Hematopoietic multipotent progenitor cell treated with erythropoietin and hydrocortisone succinate and interleukin-3 and kit ligand, for 15 days (in vitro differentiated cells): ENCODE measurements around the gene LHX5.

Experiments used
- DNase-seq: peaks from one replicate; pipeline ENCODE4 v3.0.0-alpha.2; 2015; ENCODE audit warnings: low spot score

The LHX5 gene

DNA sequence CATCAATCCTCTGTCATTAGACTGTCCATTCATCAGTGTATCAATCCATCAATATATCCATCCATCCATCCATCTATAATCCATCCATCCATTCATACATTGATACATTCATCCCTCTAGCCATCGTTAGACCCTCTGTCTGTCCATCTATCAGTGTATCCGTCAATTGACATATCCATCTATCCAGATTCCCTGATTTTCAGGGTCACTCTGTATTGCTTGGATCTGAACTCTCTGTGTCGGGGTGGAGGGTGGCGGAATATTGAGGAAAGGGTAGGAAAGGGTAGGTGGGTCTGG is 32.4 kb downstream of the LHX5 start:
- no peak for DNase-seq

DNA sequence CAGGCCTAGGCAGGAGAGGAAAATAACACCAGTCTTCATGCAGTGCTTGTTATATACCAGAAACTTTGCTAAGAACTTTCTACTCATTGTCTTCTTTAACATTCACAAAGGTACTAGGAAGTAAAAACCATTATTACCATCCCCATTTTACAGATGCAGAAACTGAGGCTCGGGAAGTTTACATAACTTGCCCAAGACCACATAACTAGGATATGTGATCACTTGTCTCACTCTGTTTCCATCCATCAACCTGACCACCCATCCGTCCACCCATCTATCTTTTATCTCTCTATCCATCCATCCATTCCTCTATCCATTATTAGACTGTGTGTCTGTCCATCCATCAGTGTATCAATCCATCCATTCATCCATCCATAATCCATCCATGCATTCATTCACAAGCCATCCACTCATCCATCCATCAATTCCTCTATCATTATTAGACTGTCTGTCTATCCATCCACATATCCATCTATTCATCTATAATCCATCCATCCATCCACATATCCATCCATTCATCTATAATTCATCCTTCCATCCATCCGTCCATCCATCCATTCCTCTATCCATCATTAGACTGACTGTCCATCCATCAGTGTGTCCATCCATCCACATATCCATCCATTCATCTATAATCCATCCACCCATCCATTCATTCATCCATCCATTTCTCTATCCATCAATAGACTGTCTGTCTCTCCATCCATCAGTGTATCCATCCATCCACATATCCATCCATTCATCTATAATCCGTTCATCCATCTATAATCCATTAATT is 33.0 kb downstream of the LHX5 start:
- no peak for DNase-seq

- DNase-seq = no peak
Measured at GRCh38 chr12:113437729-113438100, 34.0 kb downstream of the LHX5 start.

DNA sequence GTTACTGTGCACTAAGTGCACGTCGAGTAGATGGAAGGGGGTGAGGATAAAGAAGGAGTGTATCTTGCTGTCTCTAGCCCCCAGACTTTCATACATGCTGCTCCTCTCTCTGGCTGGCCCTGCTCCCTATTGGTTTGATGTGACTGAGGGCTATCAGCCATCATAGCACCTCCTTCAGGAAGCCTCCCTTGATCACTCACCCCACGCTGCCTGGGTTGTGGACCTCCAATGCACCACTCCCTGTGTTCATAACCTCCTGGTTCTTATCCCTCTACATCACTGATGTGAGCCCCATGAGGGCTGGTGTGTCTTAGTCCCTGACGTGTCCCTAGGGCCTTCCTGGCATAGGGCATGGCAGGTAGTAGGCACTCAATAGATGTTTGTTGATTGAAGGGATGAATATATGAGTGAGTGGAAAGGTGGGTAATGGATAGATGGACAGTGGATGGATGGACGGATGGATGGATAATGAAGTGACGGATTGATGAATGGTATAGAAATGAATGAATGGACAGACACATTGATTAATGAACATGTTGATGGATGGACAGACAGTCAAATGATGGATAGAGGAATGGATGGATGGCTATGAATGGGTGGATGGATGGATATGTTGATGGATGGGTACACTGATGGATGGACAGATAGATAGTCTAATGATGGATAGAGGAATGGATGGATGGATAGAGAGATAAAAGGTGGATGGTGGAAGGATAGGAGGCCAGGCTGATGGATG is 34.5 kb downstream of the LHX5 start:
- DNase-seq = no peak

GRCh38 chr12:113436586-113436985 is 35.1 kb downstream of the LHX5 start:
- DNase-seq = no peak

DNA sequence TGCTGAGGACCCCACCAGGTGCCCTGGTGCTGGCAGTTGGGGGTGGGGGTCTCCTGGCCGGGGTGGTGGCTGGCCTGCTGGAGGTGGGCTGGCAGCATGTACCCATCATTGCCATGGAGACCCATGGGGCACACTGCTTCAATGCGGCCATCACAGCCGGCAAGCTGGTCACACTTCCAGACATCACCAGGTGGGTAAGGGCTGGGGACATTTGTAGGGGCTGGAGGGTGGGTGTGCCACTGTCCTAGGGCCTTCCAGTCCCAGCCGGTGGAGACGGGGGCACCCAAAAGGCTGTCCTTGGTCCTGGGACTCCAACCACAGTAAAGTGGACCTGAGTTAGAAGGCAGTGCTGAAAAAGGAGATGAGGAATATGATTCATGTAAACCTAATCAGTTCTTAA is 36.3 kb downstream of the LHX5 start:
- no peak for DNase-seq

DNA sequence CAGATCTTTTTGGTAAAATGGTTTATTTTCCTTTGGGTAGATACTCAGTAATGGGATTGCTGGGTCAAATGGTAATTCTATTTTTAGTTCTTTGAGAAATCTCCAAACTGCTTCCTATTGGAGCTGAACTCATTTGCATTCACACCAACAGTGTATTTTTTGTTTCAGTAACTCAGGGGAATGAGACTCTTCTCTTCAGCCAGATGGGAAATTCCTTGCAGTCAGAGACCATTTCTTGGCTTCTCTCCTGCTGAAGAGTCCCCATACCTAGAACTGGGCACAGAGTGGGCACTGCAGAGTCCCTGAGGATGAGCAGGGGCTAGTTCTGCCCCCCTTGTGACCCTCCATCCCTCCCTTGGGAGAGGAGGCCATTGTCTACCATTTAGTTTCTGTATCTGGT is 38.7 kb downstream of the LHX5 start:
- DNase-seq = no peak

DNA sequence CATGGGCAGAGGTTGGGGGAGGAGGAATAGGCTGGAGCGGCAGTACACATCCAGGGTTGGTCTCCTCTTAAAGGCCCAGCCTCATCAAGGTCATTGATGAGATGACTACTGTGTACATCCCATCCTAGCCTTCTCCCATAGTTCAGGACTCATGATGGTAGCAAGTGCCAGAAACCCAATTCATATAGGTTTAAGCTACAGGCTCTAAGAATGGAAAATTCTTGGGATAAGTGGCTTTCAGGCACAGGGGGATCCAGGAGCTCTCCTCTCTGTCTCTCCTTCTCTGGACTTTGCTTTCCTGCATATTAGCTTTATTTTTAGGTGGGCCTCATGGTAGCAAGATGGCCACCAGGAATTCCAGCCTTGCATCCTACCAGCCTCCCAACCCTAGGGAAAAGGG is 43.2 kb downstream of the LHX5 start:
- DNase-seq = no peak

GRCh38 chr12:113427882-113428281 is 43.8 kb downstream of the LHX5 start:
- no peak for DNase-seq

- no peak for DNase-seq
Measured at GRCh38 chr12:113425960-113426453, 45.7 kb downstream of the LHX5 start.

- DNase-seq = peak; percentile 73
Measured at GRCh38 chr12:113424915-113425823, 46.5 kb downstream of the LHX5 start.

DNA sequence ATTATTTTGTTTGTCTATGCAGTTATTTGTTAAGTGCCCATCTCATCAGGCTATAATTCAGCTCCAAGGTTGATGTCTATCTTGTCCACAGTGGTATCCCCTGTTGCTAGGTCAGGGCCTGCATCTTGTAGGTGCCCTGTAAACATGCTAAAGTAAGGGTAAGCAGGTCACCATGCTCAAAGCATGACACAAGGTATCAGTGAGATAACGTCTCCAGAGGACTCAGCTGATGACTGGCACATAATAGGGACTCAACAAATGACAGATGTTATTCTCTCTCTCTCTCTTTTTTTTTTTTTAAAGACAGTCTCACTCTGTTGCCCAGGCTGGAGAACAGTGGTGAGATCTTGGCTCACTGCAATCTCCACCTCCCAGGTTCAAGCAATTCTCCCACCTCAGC is 47.2 kb downstream of the LHX5 start:
- peak; percentile 41 for DNase-seq

DNA sequence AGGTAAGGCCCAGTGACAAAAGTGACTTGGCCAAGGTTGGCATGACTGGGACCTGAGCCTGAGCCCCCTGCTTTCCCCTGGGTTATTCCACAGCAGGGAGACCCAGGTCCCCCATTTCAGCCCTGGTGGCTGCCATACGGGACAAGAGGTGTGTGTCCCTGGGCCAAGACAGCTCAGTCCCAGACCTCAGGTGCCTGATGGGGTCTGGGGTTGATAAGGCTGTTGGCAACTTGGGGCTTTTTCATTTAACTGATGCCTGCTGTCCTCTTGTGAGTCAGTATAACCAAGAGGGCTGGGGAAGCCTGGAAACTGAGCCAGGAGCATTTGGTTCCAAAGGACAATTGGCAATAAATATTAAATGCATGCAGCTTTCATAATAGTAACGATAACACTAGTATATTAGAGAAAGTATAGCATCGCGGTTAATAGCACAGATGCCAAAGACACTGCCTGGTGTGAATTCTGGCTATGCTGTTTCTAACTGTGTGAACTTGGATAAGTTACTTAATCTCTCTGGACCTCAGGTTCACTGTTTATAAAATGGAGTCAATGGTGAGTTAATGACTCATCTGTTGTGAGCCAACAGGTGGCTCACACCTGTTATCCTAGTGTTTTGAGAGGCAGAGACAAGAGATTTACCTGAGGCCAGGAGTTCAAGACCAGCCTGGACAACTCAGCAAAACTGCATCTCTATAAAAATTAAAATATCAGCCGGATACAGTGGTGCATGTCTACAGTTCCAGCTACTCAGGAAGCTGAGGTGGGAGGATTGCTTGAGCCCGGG is 48.6 kb downstream of the LHX5 start:
- DNase-seq = peak; percentile 60

- DNase-seq = peak; percentile 85
Measured at GRCh38 chr12:113422030-113422885, 49.4 kb downstream of the LHX5 start, which contains the start of gene SDSL. TSS of gene SDSL (plus strand) at chr12:113422380. CDS start at chr12:113427983, 5,603 bp downstream.

- DNase-seq = peak; percentile 92
Measured at GRCh38 chr12:113420996-113421595, 50.6 kb downstream of the LHX5 start.

DNA sequence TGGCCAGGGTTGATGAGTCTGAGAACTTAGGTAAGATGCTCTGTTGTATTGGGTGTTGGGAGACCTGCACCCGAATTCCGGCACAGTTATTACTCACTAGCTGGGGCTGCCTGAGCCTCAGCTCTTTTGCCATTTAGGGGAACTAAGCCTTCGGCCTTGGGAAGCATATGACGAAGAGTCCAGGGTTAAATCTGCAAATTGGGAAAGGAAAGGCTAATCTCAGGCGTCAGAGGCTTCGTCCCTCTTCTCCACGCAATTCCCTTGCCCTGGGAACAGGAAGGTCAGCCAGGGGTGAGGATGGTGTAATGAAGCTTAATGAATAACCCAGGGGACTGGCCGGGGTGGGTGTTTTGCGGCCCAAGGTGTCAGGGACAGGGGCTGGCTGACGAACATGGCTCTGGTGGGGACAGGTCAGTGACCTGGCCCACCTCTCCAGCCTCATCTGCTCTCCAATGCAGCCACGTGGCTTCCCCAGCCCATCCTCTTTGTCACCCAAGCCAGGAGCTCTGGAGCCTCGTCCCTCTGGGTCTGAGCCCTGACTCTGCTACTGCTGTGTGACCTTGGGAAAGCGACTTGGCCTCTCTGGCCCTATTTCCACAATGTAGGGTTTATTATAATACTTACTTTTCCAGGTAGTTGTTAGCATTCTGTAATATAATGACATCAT is 53.3 kb downstream of the LHX5 start:
- no peak for DNase-seq

- peak; percentile 24 for DNase-seq
Measured at GRCh38 chr12:113416091-113416754, 55.4 kb downstream of the LHX5 start.

- DNase-seq = no peak
Measured at GRCh38 chr12:113414519-113415038, 57.1 kb downstream of the LHX5 start.

- DNase-seq = no peak
Measured at GRCh38 chr12:113413488-113413939, 58.2 kb downstream of the LHX5 start.
